B cell (primary cell): ENCODE results near the gene SMURF1. TPM values are rescaled to one million over a fixed set of nuclear protein-coding genes. Genes with fewer than 3 reads are reported as not detected.

ENCODE experiments used
- ATAC-seq: fragments of 200-7000 bp; cut with Tn5 transposase; one replicate; pipeline ENCODE4 v1.10.0; 2021; ENCODE audit warnings: low read depth, mild to moderate bottlenecking, moderate number of reproducible peaks, moderate library complexity
- CTCF ChIA-PET: fragments of 350-600 bp; sonication (Branson Sonifier 250); formaldehyde crosslinking; loops from one replicate; lab custom pipeline; 2021; ENCODE audit warnings: antibody characterized with exemption, inconsistent platforms; lab: Charles Lee
- POLR2A ChIA-PET: fragments of 350-600 bp; sonication (Branson Sonifier 250); formaldehyde crosslinking; loops from one replicate; lab custom pipeline; 2021; ENCODE audit warnings: antibody characterized with exemption; lab: Charles Lee
- DNase-seq: peaks from one replicate; pipeline ENCODE4 v3.0.0; 2013
- H2AFZ ChIP-seq: 2 replicates; pipeline ENCODE4 v1.6.1; 2012; ENCODE audit warnings: mild to moderate bottlenecking, low read depth, low read length; ENCODE audit not compliant: insufficient read depth, poor library complexity, severe bottlenecking
- H3K27ac ChIP-seq, 2 donors: 1 replicate in 1 of 2; 2 replicates in 1 of 2; pipeline ENCODE4 v1.5.1; 2012 to 2013; ENCODE audit warnings: low read length in 2 of 2, mild to moderate bottlenecking in 2 of 2, moderate library complexity in 1 of 2
- H3K27me3 ChIP-seq, 4 experiments: fragments of 200-600 bp in 1 of 4; sonication (generic) in 1 of 4; replicated peaks in 1 of 4; 1 replicate in 2 of 4; 2 replicates in 2 of 4; pipeline versions ENCODE4 v1.6.1 to v1.7.0; 2013 to 2016; ENCODE audit warnings: low read length in 3 of 4, mild to moderate bottlenecking in 2 of 4, mixed read lengths in 1 of 4, moderate library complexity in 1 of 4; ENCODE audit not compliant: insufficient read depth in 4 of 4, control insufficient read depth in 3 of 4; ENCODE audit errors: control extremely low read depth in 1 of 4
- H3K36me3 ChIP-seq, 2 experiments: replicated peaks in 1 of 2; 1 replicate in 1 of 2; 2 replicates in 1 of 2; pipeline versions ENCODE4 v1.6.1 to v1.7.1; 2013; ENCODE audit warnings: low read length in 1 of 2; ENCODE audit not compliant: insufficient read depth in 2 of 2, control insufficient read depth in 1 of 2; ENCODE audit errors: control extremely low read depth in 1 of 2, extremely low read depth in 1 of 2
- H3K4me1 ChIP-seq, 2 donors: fragments of 200-600 bp in 1 of 2; sonication (generic) in 1 of 2; 1 replicate in 1 of 2; 2 replicates in 1 of 2; pipeline versions ENCODE4 v1.5.1 to v1.6.1; 2013 to 2017; ENCODE audit warnings: low read length in 2 of 2; ENCODE audit not compliant: control insufficient read depth in 2 of 2, insufficient read depth in 2 of 2
- H3K4me2 ChIP-seq: replicated peaks from 2 replicates; pipeline ENCODE3; 2012; ENCODE audit warnings: mild to moderate bottlenecking, low read depth, low read length; ENCODE audit not compliant: poor library complexity, severe bottlenecking
- H3K4me3 ChIP-seq, 5 experiments: fragments of 200-600 bp in 1 of 5; sonication (generic) in 1 of 5; 1 replicate in 3 of 5; 2 replicates in 2 of 5; pipeline versions ENCODE4 v1.5.1 to v1.7.0; 2011 to 2016; ENCODE audit warnings: low read length in 4 of 5, mild to moderate bottlenecking in 4 of 5, low read depth in 2 of 5, control low read depth in 1 of 5, moderate library complexity in 1 of 5; ENCODE audit not compliant: insufficient read depth in 1 of 5; ENCODE audit errors: control extremely low read depth in 1 of 5, extremely low read depth in 1 of 5
- H3K79me2 ChIP-seq: fragments of 200-600 bp; sonication (generic); one replicate; pipeline ENCODE4 v1.6.0; 2016; ENCODE audit warnings: low read length; ENCODE audit not compliant: control insufficient read depth, insufficient read depth
- H3K9ac ChIP-seq: fragments of 200-600 bp; sonication (generic); 2 replicates; pipeline ENCODE4 v1.6.1; 2017; ENCODE audit warnings: mild to moderate bottlenecking, low read length, moderate library complexity
- H3K9me3 ChIP-seq, 3 donors: one replicate each; pipeline versions ENCODE4 v1.6.1 to v1.7.1; 2013; ENCODE audit warnings: low read length in 2 of 3; ENCODE audit not compliant: control insufficient read depth in 2 of 3, insufficient read depth in 1 of 3; ENCODE audit errors: control extremely low read depth in 1 of 3
- H4K20me1 ChIP-seq: 2 replicates; pipeline ENCODE4 v1.6.0; 2012; ENCODE audit warnings: mild to moderate bottlenecking, low read length; ENCODE audit not compliant: insufficient read depth, control insufficient read depth, poor library complexity, severe bottlenecking
- H3K27ac Mint-ChIP-seq: one replicate; pipeline ENCODE4 v1.8.0; 2021; ENCODE audit warnings: mixed read lengths
- H3K27me3 Mint-ChIP-seq: one replicate; pipeline ENCODE4 v1.8.0; 2021; ENCODE audit warnings: mixed read lengths
- H3K4me1 Mint-ChIP-seq: one replicate; pipeline ENCODE4 v1.8.0; 2021; ENCODE audit warnings: mixed read lengths
- H3K4me3 Mint-ChIP-seq: one replicate; pipeline ENCODE4 v1.8.0; 2021; ENCODE audit warnings: mixed read lengths
- H3K9me3 Mint-ChIP-seq: one replicate; pipeline ENCODE4 v1.8.0; 2022; ENCODE audit warnings: mixed read lengths; ENCODE audit not compliant: insufficient read depth
- EZH2 ChIP-seq: IDR thresholded peaks from 2 replicates; pipeline ENCODE4 v1.6.1; 2012; ENCODE audit warnings: borderline replicate concordance, low read depth, mild to moderate bottlenecking, moderate library complexity, low read length; ENCODE audit not compliant: insufficient read depth, poor library complexity, severe bottlenecking
- WGBS: methylation state at CpG from one replicate; pipeline ENCODE4 v1.1.5; 2013; ENCODE audit warnings: missing lambda C conversion rate; ENCODE audit not compliant: insufficient coverage; 5-methylcytosine and 5-hydroxymethylcytosine counted together
- intact Hi-C: fragments of 100-400 bp; cut with micrococcal nuclease; formaldehyde crosslinking; loops from one replicate; pipeline ENCODE4 v1.10.0; 2022
- polyA plus RNA-seq: library from polyadenylated mRNA; depleted of rRNA; stranded (reverse); fragments of >200 nt; gene quantifications from 2 replicates; pipeline ENCODE4 v1.2.3, GENCODE V29; 2012
- total RNA-seq, 2 donors: library from RNA; stranded (reverse); fragments of 120-200 nt in 1 of 2; gene quantifications; 1 replicate in 1 of 2; 2 replicates in 1 of 2; pipeline versions ENCODE4 v1.2.3 to v1.2.4, GENCODE V29; 2013 to 2022
- TF ChIP-seq, protein P1 (sequence below): fragments of 200-600 bp; IDR thresholded peaks from one replicate; pipeline ENCODE4 v1.8.0; 2022; ENCODE audit warnings: antibody characterized with exemption, mild to moderate bottlenecking

Gene SMURF1
- total and polyA plus RNA-seq, 2 donors (not counting 1 experiment from before 2014, with no cell fraction given): 7.5 to 28.6 TPM

DNA sequence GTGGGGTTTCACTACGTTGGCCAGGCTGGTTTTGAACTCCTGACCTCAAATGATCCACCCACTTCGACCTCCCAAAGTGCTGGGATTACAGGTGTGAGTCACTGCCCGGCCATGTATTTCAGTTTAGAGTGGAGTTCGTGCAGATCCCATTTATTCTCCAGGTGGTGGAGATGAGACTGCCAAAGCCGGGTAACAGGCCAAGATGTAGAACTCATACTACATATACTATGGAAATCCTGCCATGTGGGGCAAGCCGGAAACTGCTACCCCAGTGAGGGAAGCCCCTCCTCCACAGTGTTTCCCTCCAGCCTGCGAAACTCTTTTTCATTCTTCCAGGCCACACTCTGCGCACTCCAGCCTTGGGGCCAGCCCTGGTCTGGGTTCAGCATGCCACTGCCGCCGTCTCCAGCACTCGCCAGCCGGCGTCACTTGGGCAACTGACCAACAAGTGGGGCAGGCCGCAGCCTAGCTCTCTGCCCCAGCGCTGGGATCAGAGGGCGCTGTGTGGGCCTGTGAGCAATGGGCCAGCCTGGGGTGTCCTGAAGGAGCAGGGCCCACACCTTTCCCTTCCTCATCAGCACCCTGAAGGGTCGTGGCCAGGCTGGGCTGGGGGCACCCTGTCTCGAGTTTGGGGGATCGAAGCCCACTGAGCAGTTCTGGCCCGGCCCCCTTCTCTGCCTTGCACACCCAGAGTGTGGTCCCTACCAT, 143.6 kb downstream of the SMURF1 start:
- WGBS: 95% methylated on average over 16 of the region's 20 CpGs
- POLR2A ChIA-PET: no interaction called here
- DNase-seq: no peak
- no peak for TF ChIP-seq EZH2
- TF ChIP-seq, protein P1, sequence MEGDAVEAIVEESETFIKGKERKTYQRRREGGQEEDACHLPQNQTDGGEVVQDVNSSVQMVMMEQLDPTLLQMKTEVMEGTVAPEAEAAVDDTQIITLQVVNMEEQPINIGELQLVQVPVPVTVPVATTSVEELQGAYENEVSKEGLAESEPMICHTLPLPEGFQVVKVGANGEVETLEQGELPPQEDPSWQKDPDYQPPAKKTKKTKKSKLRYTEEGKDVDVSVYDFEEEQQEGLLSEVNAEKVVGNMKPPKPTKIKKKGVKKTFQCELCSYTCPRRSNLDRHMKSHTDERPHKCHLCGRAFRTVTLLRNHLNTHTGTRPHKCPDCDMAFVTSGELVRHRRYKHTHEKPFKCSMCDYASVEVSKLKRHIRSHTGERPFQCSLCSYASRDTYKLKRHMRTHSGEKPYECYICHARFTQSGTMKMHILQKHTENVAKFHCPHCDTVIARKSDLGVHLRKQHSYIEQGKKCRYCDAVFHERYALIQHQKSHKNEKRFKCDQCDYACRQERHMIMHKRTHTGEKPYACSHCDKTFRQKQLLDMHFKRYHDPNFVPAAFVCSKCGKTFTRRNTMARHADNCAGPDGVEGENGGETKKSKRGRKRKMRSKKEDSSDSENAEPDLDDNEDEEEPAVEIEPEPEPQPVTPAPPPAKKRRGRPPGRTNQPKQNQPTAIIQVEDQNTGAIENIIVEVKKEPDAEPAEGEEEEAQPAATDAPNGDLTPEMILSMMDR: no peak
- intact Hi-C loops: no loop called here
- H3K27me3 Mint-ChIP-seq: no peaks in the 10 kb centered on the region
- Histone ChIP-seq H3K4me2 (no peak overlapping the region), H3K79me2 (peaks cover 4% of the 10 kb centered on the region), H3K9ac (no peak overlapping the region), H3K4me1 (no peaks in the 10 kb centered on the region), H2AFZ (no peak overlapping the region), H4K20me1 (no peaks in the 10 kb centered on the region), H3K4me3 (no peak overlapping the region), H3K27ac (no peak overlapping the region), H3K36me3 (peaks cover 2 to 72% of the 10 kb centered on the region in 2 experiments), H3K27me3 (no peaks in the 10 kb centered on the region), H3K9me3 (no peaks in the 10 kb centered on the region)
- H3K27ac Mint-ChIP-seq: no peak overlapping the region
- no peak for ATAC-seq
- no peaks in the 10 kb centered on the region for H3K9me3 Mint-ChIP-seq
- CTCF ChIA-PET: no interaction called here
- no peak overlapping the region for H3K4me3 Mint-ChIP-seq
- peaks cover 7% of the 10 kb centered on the region for H3K4me1 Mint-ChIP-seq
